HEK293 (cell line): ENCODE measurements around the gene KCTD2.
"Not testable (repeated sequence)": the region's sequence is repeated elsewhere in the genome, so short reads cannot be mapped to it uniquely, and the experiment has no call there.

Experiments used
- CTCF ChIA-PET: fragments of 350-600 bp; formaldehyde crosslinking; extraction: SDS; loops from one replicate; lab custom pipeline; 2021; ENCODE audit warnings: antibody characterized with exemption; lab: Yijun Ruan, JAX
- POLR2A ChIA-PET: fragments of 300-600 bp; formaldehyde crosslinking; extraction: SDS; loops from one replicate; lab custom pipeline; 2020; ENCODE audit warnings: antibody characterized with exemption, inconsistent platforms; lab: Yijun Ruan, JAX
- H3K27ac ChIP-seq: fragments of 200-500 bp; sonication (Bioruptor generic); 2 replicates; pipeline ENCODE4 v1.5.1; 2014; ENCODE audit warnings: low read depth, low read length, control low read depth, inconsistent platforms; ENCODE audit errors: extremely low read depth
- H3K36me3 ChIP-seq, 2 experiments: fragments of 200-500 bp in 1 of 2; sonication (Bioruptor generic) in 1 of 2; 1 replicate in 1 of 2; 2 replicates in 1 of 2; pipeline ENCODE4 v1.5.1; 2014 to 2017; ENCODE audit warnings: inconsistent platforms in 2 of 2, low read length in 2 of 2; ENCODE audit not compliant: control insufficient read depth in 2 of 2, insufficient read depth in 1 of 2
- H3K4me1 ChIP-seq: fragments of 200-500 bp; sonication (Bioruptor generic); 2 replicates; pipeline ENCODE4 v1.5.1; 2014; ENCODE audit warnings: mild to moderate bottlenecking, low read length, inconsistent platforms; ENCODE audit not compliant: control insufficient read depth, insufficient read depth
- H3K4me3 ChIP-seq: 2 replicates; pipeline ENCODE4 v1.5.1; 2011; ENCODE audit warnings: low read depth, mild to moderate bottlenecking, control low read depth, low read length, moderate library complexity
- H3K9me3 ChIP-seq: fragments of 200-500 bp; sonication (Bioruptor generic); 2 replicates; pipeline ENCODE4 v1.5.1; 2014; ENCODE audit warnings: low read depth, low read length, inconsistent platforms; ENCODE audit not compliant: control insufficient read depth, insufficient read depth
- KLF1 ChIP-seq: fragments of 450-650 bp; formaldehyde crosslinking; IDR thresholded peaks from 2 replicates; pipeline ENCODE4 v1.5.1; 2016; ENCODE audit warnings: missing biosample characterization, missing genetic modification characterization
- KLF7 ChIP-seq: fragments of 450-650 bp; formaldehyde crosslinking; IDR thresholded peaks from 2 replicates; pipeline ENCODE4 v1.5.1; 2016; ENCODE audit warnings: missing biosample characterization, missing genetic modification characterization, borderline replicate concordance
- OSR2 ChIP-seq: fragments of 450-650 bp; formaldehyde crosslinking; IDR thresholded peaks from 2 replicates; pipeline ENCODE4 v1.5.1; 2016; ENCODE audit warnings: missing biosample characterization, missing genetic modification characterization
- PRDM10 ChIP-seq: fragments of 450-650 bp; formaldehyde crosslinking; IDR thresholded peaks from 2 replicates; pipeline ENCODE4 v1.5.1; 2016; ENCODE audit warnings: missing biosample characterization, missing genetic modification characterization
- PRDM4 ChIP-seq: fragments of 450-650 bp; formaldehyde crosslinking; IDR thresholded peaks from 2 replicates; pipeline ENCODE4 v1.5.1; 2017; ENCODE audit warnings: missing biosample characterization, missing genetic modification characterization
- ZBTB7A ChIP-seq: fragments of 450-650 bp; formaldehyde crosslinking; IDR thresholded peaks from 2 replicates; pipeline ENCODE4 v1.5.1; 2016; ENCODE audit warnings: low read depth, missing biosample characterization, missing genetic modification characterization
- ZFP69B ChIP-seq: fragments of 450-650 bp; formaldehyde crosslinking; IDR thresholded peaks from 2 replicates; pipeline ENCODE4 v1.5.1; 2016; ENCODE audit warnings: missing biosample characterization, missing genetic modification characterization
- ZNF362 ChIP-seq: fragments of 450-650 bp; formaldehyde crosslinking; IDR thresholded peaks from 2 replicates; pipeline ENCODE4 v1.5.1; 2016; ENCODE audit warnings: missing biosample characterization, missing genetic modification characterization
- ZNF530 ChIP-seq: fragments of 450-650 bp; formaldehyde crosslinking; IDR thresholded peaks from 2 replicates; pipeline ENCODE4 v1.5.1; 2016; ENCODE audit warnings: low read depth, missing biosample characterization, missing genetic modification characterization
- ZNF544 ChIP-seq: fragments of 450-650 bp; formaldehyde crosslinking; IDR thresholded peaks from 2 replicates; pipeline ENCODE4 v1.5.0; 2017; ENCODE audit warnings: missing biosample characterization, missing genetic modification characterization
- ZNF600 ChIP-seq: fragments of 450-650 bp; formaldehyde crosslinking; IDR thresholded peaks from 2 replicates; pipeline ENCODE4 v1.5.1; 2016; ENCODE audit warnings: missing biosample characterization, missing genetic modification characterization
- ZNF623 ChIP-seq: fragments of 450-650 bp; formaldehyde crosslinking; IDR thresholded peaks from 2 replicates; pipeline ENCODE4 v1.5.1; 2016; ENCODE audit warnings: missing biosample characterization, missing genetic modification characterization
- TF ChIP-seq, protein P1 (sequence below): fragments of 450-650 bp; formaldehyde crosslinking; IDR thresholded peaks from 2 replicates; pipeline ENCODE4 v1.5.1; 2016; ENCODE audit warnings: missing biosample characterization, missing genetic modification characterization

The KCTD2 gene

GRCh38 chr17:75043789-75044188, 3.2 kb upstream of the KCTD2 start:
- H3K27ac ChIP-seq, H3K9me3 ChIP-seq: not testable (repeated sequence)
- CTCF ChIA-PET, result interaction anchor here (0.6 to 1.9 kb wide), 4 partner anchors 16 to 369 kb away, joined by 3 to 7 read pairs (median 4); no protein-coding TSS in a partner anchor
- POLR2A ChIA-PET, result interaction anchor here (0.7 kb wide), 1 partner anchor 197 kb away, joined by 4 read pairs; no protein-coding TSS in a partner anchor
- TF ChIP-seq ZNF362 (peak; percentile 16; the same call in 1 of the 2 replicates), ZNF600 (tag by site-specific recombination) (peak; percentile 60; the same call in 1 of the 2 replicates), PRDM10 (peak; percentile 46)
- TF ChIP-seq, all 188 proteins: peak for 3; not testable (repeated sequence) for 185
- peaks cover 16 to 37% of the 10 kb centered on the region in 2 experiments for H3K36me3 ChIP-seq
- H3K4me1 ChIP-seq, H3K4me3 ChIP-seq: not testable (repeated sequence)

- ChIA-PET CTCF (no interaction called here), POLR2A (no interaction called here)
- no peak overlapping the region for H3K4me3 ChIP-seq
Measured at GRCh38 chr17:75044716-75045115, 2.3 kb upstream of the KCTD2 start.

DNA sequence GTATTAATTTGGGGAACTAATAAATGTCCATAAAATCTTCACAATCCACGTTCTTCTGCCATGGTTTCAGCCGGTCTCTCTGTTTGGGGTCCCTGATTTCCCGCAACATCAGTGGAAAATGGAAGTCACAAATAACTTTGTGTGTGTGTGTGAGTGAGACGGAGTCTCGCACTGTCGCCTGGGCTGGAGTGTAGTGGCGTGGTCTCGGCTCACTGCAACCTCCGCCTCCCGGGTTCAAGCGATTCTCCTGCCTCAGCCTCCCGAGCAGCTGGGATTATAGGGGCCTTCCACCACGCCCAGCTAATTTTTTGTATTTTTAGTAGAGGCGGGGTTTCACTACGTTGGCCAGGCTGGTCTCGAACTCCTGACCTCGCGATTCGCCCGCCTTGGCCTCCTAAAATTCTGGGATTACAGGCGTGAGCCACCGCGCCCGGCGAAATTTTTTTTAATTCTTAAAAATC, 1.0 kb upstream of the KCTD2 start:
- POLR2A ChIA-PET, result interaction anchor here (0.9 to 4.8 kb wide), 8 partner anchors 9 to 79 kb away, joined by 3 to 44 read pairs (median 5); partner anchors contain the start of genes ARMC7, CDR2L and MRPL58
- peak overlapping the region; percentile 99 for H3K4me3 ChIP-seq
- CTCF ChIA-PET, result interaction anchor here (1.2 to 1.3 kb wide), 2 partner anchors 68 to 84 kb away, joined by 3 to 4 read pairs; no protein-coding TSS in a partner anchor
- H3K9me3 ChIP-seq, H3K4me1 ChIP-seq: not testable (repeated sequence)
- peak overlapping the region; percentile 76; the same call in 1 of the 2 replicates for H3K27ac ChIP-seq
- peaks cover 15 to 35% of the 10 kb centered on the region in 2 experiments for H3K36me3 ChIP-seq
- TF ChIP-seq KLF1 (tag by site-specific recombination) (peak; percentile 14; the same call in 1 of the 2 replicates), KLF7 (tag by site-specific recombination) (0 out of 2 replicates have a peak, but pooled peaks have one; percentile 10), ZNF600 (tag by site-specific recombination) (peak; percentile 34; the same call in 1 of the 2 replicates), ZNF362 (peak; percentile 87), ZFP69B (tag by site-specific recombination) (0 out of 2 replicates have a peak, but pooled peaks have one; percentile 14)
- TF ChIP-seq, protein P1, sequence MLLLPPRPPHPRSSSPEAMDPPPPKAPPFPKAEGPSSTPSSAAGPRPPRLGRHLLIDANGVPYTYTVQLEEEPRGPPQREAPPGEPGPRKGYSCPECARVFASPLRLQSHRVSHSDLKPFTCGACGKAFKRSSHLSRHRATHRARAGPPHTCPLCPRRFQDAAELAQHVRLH, result 0 out of 2 replicates have a peak, but pooled peaks have one; percentile 10

More at GRCh38 chr17:75044716-75045115, 2.3 kb upstream of the KCTD2 start:
- Histone ChIP-seq H3K27ac (no peak overlapping the region), H3K9me3 (no peaks in the 10 kb centered on the region), H3K36me3 (peaks cover 16 to 37% of the 10 kb centered on the region in 2 experiments), H3K4me1 (peaks cover 8% of the 10 kb centered on the region; the same call in 1 of the 2 replicates)
- no peak for TF ChIP-seq PRDM4 (tag by site-specific recombination)
- TF ChIP-seq ZNF530 (tag by site-specific recombination), result no peak
- TF ChIP-seq OSR2, result no peak
- no peak for TF ChIP-seq ZBTB7A (tag by site-specific recombination)
- TF ChIP-seq ZNF623 (tag by site-specific recombination), result no peak
- no peak for TF ChIP-seq ZNF544
